Osteoblast (primary cell): ENCODE data around the gene UBE2J1. TPM values are rescaled to one million over a fixed set of nuclear protein-coding genes. Genes with fewer than 3 reads are reported as not detected.
"Not testable (repeated sequence)": the region's sequence is repeated elsewhere in the genome, so short reads cannot be mapped to it uniquely, and the experiment has no call there.

Source experiments
- DNase-seq: peaks from one replicate; pipeline ENCODE4 v3.0.0; 2011; ENCODE audit warnings: low spot score, mixed read lengths; ENCODE audit not compliant: insufficient read length; ENCODE audit errors: missing footprints
- H2AFZ ChIP-seq: 2 replicates; pipeline ENCODE4 v1.6.0; 2011; ENCODE audit warnings: mild to moderate bottlenecking, low read length
- H3K27ac ChIP-seq: 2 replicates; pipeline ENCODE4 v1.5.1; 2011; ENCODE audit warnings: mild to moderate bottlenecking, low read depth, low read length, moderate library complexity
- H3K27me3 ChIP-seq: 2 replicates; pipeline ENCODE4 v1.6.0; 2012; ENCODE audit warnings: mild to moderate bottlenecking, control low read depth, inconsistent platforms, low read length, moderate library complexity; ENCODE audit not compliant: insufficient read depth
- H3K36me3 ChIP-seq: 2 replicates; pipeline ENCODE4 v1.5.1; 2011; ENCODE audit warnings: mild to moderate bottlenecking, low read length, control low read depth, moderate library complexity; ENCODE audit not compliant: insufficient read depth
- H3K4me1 ChIP-seq: 2 replicates; pipeline ENCODE4 v1.5.1; 2011; ENCODE audit warnings: mild to moderate bottlenecking, low read length, control low read depth, moderate library complexity; ENCODE audit not compliant: insufficient read depth
- H3K4me2 ChIP-seq: 2 replicates; pipeline ENCODE4 v1.6.0; 2011; ENCODE audit warnings: mild to moderate bottlenecking, low read length; ENCODE audit not compliant: insufficient read depth
- H3K4me3 ChIP-seq: fragments of 200-600 bp; sonication (generic); 3 replicates; pipeline ENCODE4 v1.5.1; 2012; ENCODE audit warnings: mild to moderate bottlenecking, low read length, inconsistent platforms; ENCODE audit not compliant: insufficient read depth
- H3K79me2 ChIP-seq: 2 replicates; pipeline ENCODE4 v1.6.0; 2012; ENCODE audit warnings: mild to moderate bottlenecking, low read length, control low read depth, inconsistent platforms; ENCODE audit not compliant: insufficient read depth
- H3K9me3 ChIP-seq: 2 replicates; pipeline ENCODE4 v1.5.1; 2011; ENCODE audit warnings: low read depth, low read length, control low read depth
- H4K20me1 ChIP-seq: 2 replicates; pipeline ENCODE4 v1.6.0; 2012; ENCODE audit warnings: mild to moderate bottlenecking, low read length, control low read depth; ENCODE audit not compliant: insufficient read depth
- CTCF ChIP-seq: IDR thresholded peaks from 2 replicates; pipeline ENCODE4 v1.5.1; 2011; ENCODE audit warnings: mild to moderate bottlenecking, low read depth, low read length, moderate library complexity; ENCODE audit errors: extremely low read depth
- total RNA-seq: library from RNA; depleted of rRNA; stranded (reverse); fragments of >200 nt; gene quantifications from 2 replicates; pipeline ENCODE4 v1.2.3, GENCODE V29; 2012

The UBE2J1 gene
- total RNA-seq, 1 donor, result 44.5 TPM

- Histone ChIP-seq H4K20me1 (peaks cover 23% of the 10 kb centered on the region), H3K4me3 (no peak overlapping the region), H3K36me3 (no peaks in the 10 kb centered on the region), H3K79me2 (no peaks in the 10 kb centered on the region), H3K4me1 (peaks cover 7% of the 10 kb centered on the region), H3K27ac (no peak overlapping the region), H2AFZ (no peak overlapping the region), H3K27me3 (peaks cover 48% of the 10 kb centered on the region), H3K9me3 (no peaks in the 10 kb centered on the region), H3K4me2 (peak overlapping the region; percentile 18)
- no peak for TF ChIP-seq CTCF
- peak; percentile 95 for DNase-seq
Measured at GRCh38 chr6:89297695-89298351, 54.7 kb downstream of the UBE2J1 start.

DNA sequence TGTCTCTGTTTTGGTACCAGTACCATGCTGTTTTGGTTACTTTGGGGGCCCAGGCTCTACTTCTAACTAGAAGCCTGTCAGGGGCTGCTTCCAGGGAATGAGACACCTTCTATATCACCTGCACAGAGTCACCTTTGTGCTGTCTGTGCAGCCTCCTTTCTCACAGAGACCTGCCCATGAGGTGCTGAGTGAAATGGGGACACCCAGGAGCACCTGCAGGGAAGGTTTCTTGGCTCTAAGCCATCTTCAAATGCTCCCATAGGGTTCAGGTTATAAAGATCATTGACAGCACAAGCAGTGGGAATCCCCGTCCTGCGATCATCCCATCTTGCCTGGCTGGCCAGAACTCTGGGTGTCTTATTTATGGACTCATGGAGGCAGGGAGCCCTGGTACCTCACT lies 56.5 kb downstream of the UBE2J1 start:
- Histone ChIP-seq H3K27me3 (peaks cover 44% of the 10 kb centered on the region), H3K27ac (no peak overlapping the region), H2AFZ (no peak overlapping the region), H3K4me1 (peaks cover 7% of the 10 kb centered on the region), H3K4me3 (no peak overlapping the region), H4K20me1 (peaks cover 23% of the 10 kb centered on the region), H3K9me3 (no peaks in the 10 kb centered on the region), H3K4me2 (no peak overlapping the region), H3K79me2 (no peaks in the 10 kb centered on the region), H3K36me3 (no peaks in the 10 kb centered on the region)
- no peak for DNase-seq
- TF ChIP-seq CTCF, result no peak

GRCh38 chr6:89295116-89295515 lies 57.4 kb downstream of the UBE2J1 start:
- H3K4me3 ChIP-seq, DNase-seq, H3K9me3 ChIP-seq, H3K36me3 ChIP-seq, H3K4me2 ChIP-seq, H3K79me2 ChIP-seq, H3K27ac ChIP-seq, H3K4me1 ChIP-seq, H2AFZ ChIP-seq: not testable (repeated sequence)
- Histone ChIP-seq H4K20me1 (peaks cover 23% of the 10 kb centered on the region), H3K27me3 (peaks cover 50% of the 10 kb centered on the region)

GRCh38 chr6:89291256-89291819 lies 61.2 kb downstream of the UBE2J1 start:
- H3K4me3 ChIP-seq, result no peak overlapping the region
- no peaks in the 10 kb centered on the region for H3K4me1 ChIP-seq
- peaks cover 43% of the 10 kb centered on the region for H3K27me3 ChIP-seq
- no peak overlapping the region for H3K4me2 ChIP-seq
- no peak overlapping the region for H2AFZ ChIP-seq
- DNase-seq, result no peak
- H3K27ac ChIP-seq, result no peak overlapping the region
- no peaks in the 10 kb centered on the region for H4K20me1 ChIP-seq
- no peaks in the 10 kb centered on the region for H3K36me3 ChIP-seq
- H3K79me2 ChIP-seq, result no peaks in the 10 kb centered on the region
- no peak for TF ChIP-seq CTCF
- H3K9me3 ChIP-seq, result no peaks in the 10 kb centered on the region
